ENCODE measurements around the gene RASGRP2. TPM values are rescaled to one million over a fixed set of nuclear protein-coding genes. Genes with fewer than 3 reads are reported as not detected.
A peak's percentile ranks its signal among the peaks of the same experiment; 100 is the strongest.

Gene RASGRP2
- total RNA-seq: 10 to 100 TPM; 13.3 to 28.7 TPM

GRCh38 chr11:64743591-64744543 lies at the start of gene RASGRP2:
TSS of gene RASGRP2 (minus strand) at chr11:64744142. CDS start at chr11:64742866, 1,276 bp downstream.
- Histone ChIP-seq H3K4me3 (peak within 1 kb of the TSS; percentile 40 to 45), H3K36me3 (no peaks in the 10 kb centered on the region), H3K27ac (peak within 1 kb of the TSS; percentile 77 to 83), H3K9me3 (no peaks in the 10 kb centered on the region), H3K4me1 (replicated peaks) (peaks cover 7% of the 10 kb centered on the region), H3K27me3 (replicated peaks; ENCODE audit: insufficient read depth) (no peaks in the 10 kb centered on the region)
- TF ChIP-seq POLR2A (IDR thresholded peaks at IDR 0.05): no peak
- TF ChIP-seq, protein P1, sequence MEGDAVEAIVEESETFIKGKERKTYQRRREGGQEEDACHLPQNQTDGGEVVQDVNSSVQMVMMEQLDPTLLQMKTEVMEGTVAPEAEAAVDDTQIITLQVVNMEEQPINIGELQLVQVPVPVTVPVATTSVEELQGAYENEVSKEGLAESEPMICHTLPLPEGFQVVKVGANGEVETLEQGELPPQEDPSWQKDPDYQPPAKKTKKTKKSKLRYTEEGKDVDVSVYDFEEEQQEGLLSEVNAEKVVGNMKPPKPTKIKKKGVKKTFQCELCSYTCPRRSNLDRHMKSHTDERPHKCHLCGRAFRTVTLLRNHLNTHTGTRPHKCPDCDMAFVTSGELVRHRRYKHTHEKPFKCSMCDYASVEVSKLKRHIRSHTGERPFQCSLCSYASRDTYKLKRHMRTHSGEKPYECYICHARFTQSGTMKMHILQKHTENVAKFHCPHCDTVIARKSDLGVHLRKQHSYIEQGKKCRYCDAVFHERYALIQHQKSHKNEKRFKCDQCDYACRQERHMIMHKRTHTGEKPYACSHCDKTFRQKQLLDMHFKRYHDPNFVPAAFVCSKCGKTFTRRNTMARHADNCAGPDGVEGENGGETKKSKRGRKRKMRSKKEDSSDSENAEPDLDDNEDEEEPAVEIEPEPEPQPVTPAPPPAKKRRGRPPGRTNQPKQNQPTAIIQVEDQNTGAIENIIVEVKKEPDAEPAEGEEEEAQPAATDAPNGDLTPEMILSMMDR (IDR thresholded peaks at IDR 0.05): peak in 2 of 4 experiments; percentile 60 to 69
- WGBS: 2% methylated on average over 52 of the region's 57 CpGs
- DNase-seq (ENCODE audit: low spot score): peak; percentile 36
- intact Hi-C loops (cut with DNase I): loop anchor here (5.0 kb wide), 1 partner anchor 33 kb away; the partner anchor contains the start of gene SF1

- H3K27me3 ChIP-seq (replicated peaks; ENCODE audit: insufficient read depth): no peaks in the 10 kb centered on the region
- peaks cover 3 to 9% of the 10 kb centered on the region in 2 donors for H3K36me3 ChIP-seq
- no peak for DNase-seq (ENCODE audit: low spot score)
- intact Hi-C loops (cut with DNase I): no loop called here
- 84% methylated on average over 4 of the region's 4 CpGs for WGBS
- no peak overlapping the region for H3K4me3 ChIP-seq
- TF ChIP-seq POLR2A (IDR thresholded peaks at IDR 0.05) (no peak), POLR2AphosphoS5 (IDR thresholded peaks at IDR 0.05) (no peak)
- TF ChIP-seq, protein P1 (IDR thresholded peaks at IDR 0.05): no peak
- H3K9me3 ChIP-seq: no peaks in the 10 kb centered on the region
- no peaks in the 10 kb centered on the region for H3K4me1 ChIP-seq (replicated peaks)
- H3K27ac ChIP-seq: no peak overlapping the region
Observed at GRCh38 chr11:64792482-64792881, 48.5 kb upstream of the RASGRP2 start.

- no peak for DNase-seq (ENCODE audit: low spot score)
- WGBS: 89% methylated on average over 14 of the region's 14 CpGs
- H3K27me3 ChIP-seq (replicated peaks; ENCODE audit: insufficient read depth): no peaks in the 10 kb centered on the region
- intact Hi-C loops (cut with DNase I): no loop called here
- peaks cover under 1 to 9% of the 10 kb centered on the region in 2 donors for H3K36me3 ChIP-seq
- H3K9me3 ChIP-seq: no peaks in the 10 kb centered on the region
- TF ChIP-seq, protein P1 (IDR thresholded peaks at IDR 0.05): no peak
- no peak for TF ChIP-seq POLR2AphosphoS5 (IDR thresholded peaks at IDR 0.05)
- TF ChIP-seq POLR2A (IDR thresholded peaks at IDR 0.05): no peak
- no peak overlapping the region for H3K4me3 ChIP-seq
- no peaks in the 10 kb centered on the region for H3K4me1 ChIP-seq (replicated peaks)
- H3K27ac ChIP-seq: no peak overlapping the region
Observed at GRCh38 chr11:64791781-64792291, 47.9 kb upstream of the RASGRP2 start.

DNA sequence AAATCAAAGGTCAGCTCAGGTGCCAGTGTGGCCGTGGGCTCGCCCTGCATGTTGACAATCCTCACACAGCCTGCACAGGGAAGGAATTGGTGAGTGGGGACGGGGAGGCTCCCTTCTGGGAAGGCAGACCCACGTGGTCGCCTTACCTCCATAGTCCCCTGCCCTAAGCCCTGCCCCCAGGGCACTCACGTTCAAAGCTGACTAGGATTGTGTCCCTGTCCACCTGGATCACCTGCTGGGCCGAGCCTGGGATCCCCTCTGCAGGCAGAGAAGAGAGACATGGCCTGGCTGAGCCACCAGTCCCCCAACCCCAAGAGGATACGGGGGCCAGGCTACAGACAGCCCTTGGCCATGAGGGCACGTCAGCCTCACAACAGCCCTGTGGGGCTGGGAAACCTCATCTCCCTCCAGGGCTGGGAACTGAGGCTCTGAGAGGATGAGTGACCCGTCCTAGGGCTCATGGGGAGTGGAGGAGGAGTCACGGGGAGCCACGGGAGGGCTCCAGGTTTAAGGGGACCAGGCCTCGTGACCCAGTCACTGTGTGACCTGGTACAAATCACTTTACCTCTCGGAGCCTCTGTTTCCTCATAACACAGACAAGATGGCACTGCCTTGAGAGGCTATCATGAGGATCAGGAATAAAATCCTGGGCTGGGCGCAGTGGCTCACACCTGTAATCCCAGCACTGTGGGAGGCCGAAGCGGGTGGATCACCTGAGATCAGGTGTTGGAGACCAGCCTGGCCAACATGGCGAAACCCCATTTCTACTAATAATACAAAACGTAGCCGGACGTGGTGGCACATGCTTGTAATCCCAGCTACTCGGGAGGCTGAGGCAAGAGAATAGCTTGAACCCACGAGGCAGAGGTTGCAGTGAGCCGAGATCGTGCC lies 46.5 kb upstream of the RASGRP2 start:
- 88% methylated on average over 25 of the region's 25 CpGs for WGBS
- H3K27me3 ChIP-seq (replicated peaks; ENCODE audit: insufficient read depth): no peaks in the 10 kb centered on the region
- no peak for DNase-seq (ENCODE audit: low spot score)

More for the DNA sequence above, 46.5 kb upstream of the RASGRP2 start:
- Histone ChIP-seq H3K9me3 (no peaks in the 10 kb centered on the region), H3K4me1 (replicated peaks) (no peaks in the 10 kb centered on the region), H3K36me3 (no peaks in the 10 kb centered on the region), H3K4me3 (no peak overlapping the region), H3K27ac (no peak overlapping the region)
- TF ChIP-seq POLR2AphosphoS5 (IDR thresholded peaks at IDR 0.05) (no peak), POLR2A (IDR thresholded peaks at IDR 0.05) (no peak)
- TF ChIP-seq, protein P1 (IDR thresholded peaks at IDR 0.05): no peak
- intact Hi-C loops (cut with DNase I): no loop called here

All from prostate gland (tissue), 2 donors.